RWPE1 (cell line): ENCODE data around the gene CBFA2T3.

Experiments
- CTCF ChIA-PET: fragments of 350-600 bp; sonication (Branson Sonifier 250); formaldehyde crosslinking; extraction: SDS; loops from one replicate; lab custom pipeline; 2021; lab: Yijun Ruan, JAX
- POLR2A ChIA-PET: fragments of 400-600 bp; formaldehyde crosslinking; extraction: SDS; loops from one replicate; lab custom pipeline; 2020; ENCODE audit warnings: antibody characterized with exemption; ENCODE audit not compliant: low non-redundant PET; lab: Yijun Ruan, JAX
- DNase-seq: peaks from one replicate; pipeline ENCODE4 v3.0.0; 2012; ENCODE audit warnings: low spot score
- H3K27ac ChIP-seq: fragments of 450-650 bp; 2 replicates; pipeline ENCODE4 v1.5.1; 2017
- TF ChIP-seq, protein P1 (sequence below): fragments of 450-650 bp; conservative IDR thresholded peaks from 2 replicates; pipeline ENCODE4 v1.5.1; 2017; ENCODE audit warnings: low read depth, mild to moderate bottlenecking

The CBFA2T3 gene

GRCh38 chr16:88971371-88972097 is 5.5 kb downstream of the CBFA2T3 start:
- no peak overlapping the region for H3K27ac ChIP-seq
- TF ChIP-seq, protein P1, sequence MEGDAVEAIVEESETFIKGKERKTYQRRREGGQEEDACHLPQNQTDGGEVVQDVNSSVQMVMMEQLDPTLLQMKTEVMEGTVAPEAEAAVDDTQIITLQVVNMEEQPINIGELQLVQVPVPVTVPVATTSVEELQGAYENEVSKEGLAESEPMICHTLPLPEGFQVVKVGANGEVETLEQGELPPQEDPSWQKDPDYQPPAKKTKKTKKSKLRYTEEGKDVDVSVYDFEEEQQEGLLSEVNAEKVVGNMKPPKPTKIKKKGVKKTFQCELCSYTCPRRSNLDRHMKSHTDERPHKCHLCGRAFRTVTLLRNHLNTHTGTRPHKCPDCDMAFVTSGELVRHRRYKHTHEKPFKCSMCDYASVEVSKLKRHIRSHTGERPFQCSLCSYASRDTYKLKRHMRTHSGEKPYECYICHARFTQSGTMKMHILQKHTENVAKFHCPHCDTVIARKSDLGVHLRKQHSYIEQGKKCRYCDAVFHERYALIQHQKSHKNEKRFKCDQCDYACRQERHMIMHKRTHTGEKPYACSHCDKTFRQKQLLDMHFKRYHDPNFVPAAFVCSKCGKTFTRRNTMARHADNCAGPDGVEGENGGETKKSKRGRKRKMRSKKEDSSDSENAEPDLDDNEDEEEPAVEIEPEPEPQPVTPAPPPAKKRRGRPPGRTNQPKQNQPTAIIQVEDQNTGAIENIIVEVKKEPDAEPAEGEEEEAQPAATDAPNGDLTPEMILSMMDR, result no peak
- ChIA-PET CTCF (interaction anchor here (0.6 kb wide), 1 partner anchor 11 kb away, joined by 3 read pairs; no protein-coding TSS in a partner anchor), POLR2A (no interaction called here)
- no peak for DNase-seq

DNA sequence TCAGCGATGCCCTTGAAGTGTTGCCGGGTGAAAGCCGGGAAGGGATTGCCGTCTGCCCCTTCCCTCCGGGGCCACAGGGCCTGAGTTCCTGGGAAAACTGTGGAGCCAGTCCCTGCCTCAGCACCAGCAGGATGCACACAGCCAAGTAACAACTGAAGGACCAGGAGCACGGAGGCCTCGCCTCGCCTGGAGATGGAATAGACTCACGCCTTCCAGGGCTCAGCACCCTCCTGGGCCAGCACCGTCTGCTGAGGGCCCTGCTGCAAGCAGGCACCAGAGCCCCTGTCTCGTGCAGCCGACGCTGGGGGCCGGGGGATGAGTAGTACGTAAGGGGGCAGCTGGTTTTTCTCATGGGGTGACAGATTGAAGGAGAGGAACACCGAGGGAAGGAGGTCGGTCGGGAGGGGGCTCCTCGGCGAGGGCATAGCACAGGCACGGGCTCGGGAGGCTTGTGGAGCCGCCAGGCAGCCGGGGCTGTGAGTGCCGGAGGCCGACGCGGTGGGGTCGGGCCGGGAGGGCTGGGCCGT is 6.4 kb downstream of the CBFA2T3 start:
- CTCF ChIA-PET, result interaction anchor here (0.6 to 1.0 kb wide), 2 partner anchors 12 to 22 kb away, joined by 3 read pairs; no protein-coding TSS in a partner anchor
- DNase-seq, result no peak
- POLR2A ChIA-PET, result no interaction called here
- TF ChIP-seq, protein P1, result no peak
- no peak overlapping the region for H3K27ac ChIP-seq

DNA sequence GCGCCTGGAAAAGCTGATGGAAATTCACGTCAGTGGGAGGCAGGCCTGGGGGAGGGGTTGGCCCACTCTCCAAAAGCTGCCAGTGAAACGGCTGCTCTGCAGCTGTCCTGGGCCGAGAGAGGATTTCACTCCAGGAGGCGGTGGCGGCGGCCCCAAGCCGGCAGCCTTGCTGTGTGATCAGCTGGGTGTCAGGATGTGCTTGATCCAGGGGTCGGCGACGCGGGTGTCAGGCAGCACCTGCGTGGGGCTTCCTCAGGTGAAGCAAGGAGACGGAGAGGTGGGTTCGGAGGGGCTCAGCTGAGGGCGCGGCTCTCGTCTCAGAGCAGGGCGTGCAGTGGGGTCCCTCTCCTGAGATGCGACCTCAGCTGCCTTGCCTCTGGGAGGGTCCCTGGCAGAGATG is 7.0 kb downstream of the CBFA2T3 start:
- ChIA-PET POLR2A (no interaction called here), CTCF (interaction anchor here (1.0 kb wide), 1 partner anchor 21 kb away, joined by 3 read pairs; no protein-coding TSS in a partner anchor)
- TF ChIP-seq, protein P1, result no peak
- no peak for DNase-seq
- H3K27ac ChIP-seq, result no peak overlapping the region

DNA sequence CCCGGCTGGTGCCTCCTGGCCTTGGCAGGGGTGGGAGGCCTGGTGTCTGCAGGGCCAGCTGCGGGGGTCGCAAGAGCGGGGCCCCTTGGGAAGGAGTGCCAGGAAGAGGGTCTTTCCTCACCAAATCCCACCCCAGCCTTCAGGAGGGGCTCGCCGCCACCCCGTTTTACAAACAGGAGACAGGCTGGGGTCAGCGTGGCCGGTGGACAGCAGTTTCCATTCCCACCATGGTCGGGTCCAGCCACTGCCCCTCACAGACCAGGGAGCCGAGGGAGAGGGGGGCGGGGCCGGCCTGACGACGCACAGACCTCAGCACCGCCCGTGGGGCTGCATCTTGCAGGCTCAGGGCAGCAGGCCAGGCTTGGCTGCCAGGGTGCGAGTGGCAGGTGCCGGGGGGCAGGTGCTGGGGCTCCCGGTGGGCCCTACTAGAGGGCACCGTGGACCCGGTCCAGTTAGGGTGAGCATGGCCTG is 7.6 kb downstream of the CBFA2T3 start:
- ChIA-PET POLR2A (no interaction called here), CTCF (no interaction called here)
- DNase-seq, result no peak
- H3K27ac ChIP-seq, result no peak overlapping the region
- TF ChIP-seq, protein P1, result no peak

- H3K27ac ChIP-seq, result no peak overlapping the region
- no peak for DNase-seq
- TF ChIP-seq, protein P1, result no peak
- POLR2A ChIA-PET, result no interaction called here
- CTCF ChIA-PET, result no interaction called here
Observed at GRCh38 chr16:88968589-88969280, 8.3 kb downstream of the CBFA2T3 start.

DNA sequence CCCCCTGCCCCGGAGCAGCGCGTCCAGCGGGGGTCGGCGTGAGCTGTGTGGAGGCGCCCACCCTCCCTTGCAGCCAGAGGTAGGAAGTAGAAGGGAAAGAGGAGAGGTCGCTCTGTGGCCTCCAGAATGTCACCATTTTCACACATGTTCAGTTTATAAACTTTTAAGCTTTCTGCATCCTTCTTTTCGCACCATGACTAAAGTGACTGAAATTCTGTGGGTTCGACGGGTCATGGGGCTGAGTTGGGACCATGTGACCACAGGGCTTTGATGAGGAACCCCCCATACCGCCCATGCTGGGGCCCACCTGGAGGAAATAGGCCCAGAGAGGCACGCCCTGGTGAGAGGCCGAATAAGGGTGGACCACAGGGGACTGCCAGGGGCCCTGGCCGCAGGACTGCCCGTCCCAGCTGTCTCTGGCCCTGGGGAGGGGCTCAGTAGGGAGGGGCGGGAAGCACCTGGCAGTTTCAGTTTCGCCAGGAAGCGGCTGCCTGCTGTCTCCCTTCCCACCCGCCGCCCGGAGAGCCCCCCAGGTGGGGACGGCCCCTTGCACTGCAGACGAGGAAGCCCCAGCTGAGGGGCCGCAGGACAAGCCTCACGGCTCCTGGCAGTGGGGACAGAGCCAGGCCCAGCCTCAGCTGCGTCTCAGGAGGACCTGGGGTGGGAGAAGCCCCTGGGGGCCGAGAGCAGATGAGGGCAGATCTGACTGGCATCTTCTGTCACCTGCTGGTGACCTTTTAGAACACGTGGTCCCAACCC is 9.0 kb downstream of the CBFA2T3 start:
- H3K27ac ChIP-seq, result no peak overlapping the region
- ChIA-PET CTCF (no interaction called here), POLR2A (no interaction called here)
- TF ChIP-seq, protein P1, result no peak
- no peak for DNase-seq
